Measurements from ENCODE around the gene CBLB.

Gene CBLB

GRCh38 chr3:105868742-105869530 lies at the start of gene CBLB:
CBLB (minus strand) TSS chr3:105869012; CDS start chr3:105867577, 1,435 bp downstream.
- DNase-seq (ENCODE audit: low spot score), result peak; percentile 94

DNA sequence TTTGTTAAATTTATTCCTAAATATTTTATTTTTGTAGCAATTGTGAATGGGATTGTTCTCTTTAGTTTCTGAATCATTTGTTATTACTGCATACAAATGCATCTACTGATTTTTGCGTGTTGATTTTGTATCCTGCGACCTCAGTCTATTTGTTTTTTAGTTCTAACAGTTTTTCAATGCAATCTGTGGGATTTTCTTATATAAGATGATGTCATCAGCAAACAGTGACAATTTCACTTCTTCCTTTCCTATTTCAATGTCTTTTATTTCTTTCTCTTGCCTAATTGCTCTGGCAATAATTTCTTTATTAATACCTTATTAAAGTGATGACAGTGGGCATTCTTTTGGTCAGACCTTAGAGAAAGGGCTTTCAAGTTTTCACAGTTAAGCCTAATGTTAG lies 48.0 kb upstream of the CBLB start:
- no peak for DNase-seq (ENCODE audit: low spot score)

DNA sequence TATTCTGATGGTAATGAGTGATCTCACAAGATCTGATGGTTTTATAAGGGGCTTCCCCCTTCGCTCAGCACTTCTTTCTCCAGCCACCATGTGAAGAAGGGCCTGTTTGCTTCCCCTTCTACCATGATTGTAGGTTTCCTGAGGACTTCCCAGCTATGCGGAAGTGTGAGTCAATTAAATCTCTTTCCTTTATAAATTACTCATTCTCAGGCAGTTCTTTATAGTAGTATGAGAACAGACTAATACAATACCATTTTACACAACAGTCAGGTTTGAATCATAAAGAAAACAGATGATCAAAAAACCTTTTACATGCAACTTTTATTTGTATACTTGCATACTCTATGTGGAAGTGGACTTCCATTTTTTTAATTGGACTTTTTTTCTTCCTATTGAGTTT lies 46.7 kb upstream of the CBLB start:
- no peak for DNase-seq (ENCODE audit: low spot score)

DNA sequence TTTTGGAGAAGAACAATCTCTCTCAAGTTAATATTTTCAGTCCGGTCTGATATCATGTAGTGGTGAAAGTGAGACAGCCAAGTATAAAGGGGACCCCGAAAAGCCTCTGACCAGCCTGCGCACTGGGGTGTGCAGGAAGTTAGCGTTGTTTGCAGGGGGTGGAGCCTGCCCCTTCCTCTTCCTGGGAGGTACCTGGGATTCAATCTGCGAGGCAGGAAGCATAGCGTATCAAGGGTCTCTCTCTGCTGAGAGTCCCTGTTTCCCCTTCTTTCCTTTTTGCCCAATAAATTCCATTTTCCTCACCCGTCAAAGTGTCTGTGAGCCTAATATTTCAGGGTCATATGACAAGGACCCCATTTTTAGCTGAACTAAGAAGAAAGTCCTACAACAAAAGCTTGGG lies 44.8 kb upstream of the CBLB start:
- no peak for DNase-seq (ENCODE audit: low spot score)

DNA sequence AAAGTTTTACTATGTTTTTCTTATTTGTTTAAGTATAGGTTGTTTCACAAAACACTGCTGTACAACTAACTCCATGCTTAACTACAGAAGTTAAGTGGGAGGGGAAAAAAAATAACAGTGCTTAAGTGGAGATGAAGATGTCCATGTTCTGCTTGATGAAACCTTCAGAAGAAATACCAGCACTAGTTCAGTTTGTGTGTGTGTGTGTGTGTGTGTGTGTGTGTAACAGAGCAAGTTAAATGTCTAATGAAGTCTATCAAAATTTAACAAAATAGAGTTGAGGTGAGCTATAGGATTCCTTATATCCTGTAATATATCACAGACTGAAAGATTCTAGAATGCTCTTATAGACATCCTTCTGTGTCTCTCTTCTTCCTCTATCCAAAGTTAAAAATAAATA lies 44.1 kb upstream of the CBLB start:
- no peak for DNase-seq (ENCODE audit: low spot score)

DNA sequence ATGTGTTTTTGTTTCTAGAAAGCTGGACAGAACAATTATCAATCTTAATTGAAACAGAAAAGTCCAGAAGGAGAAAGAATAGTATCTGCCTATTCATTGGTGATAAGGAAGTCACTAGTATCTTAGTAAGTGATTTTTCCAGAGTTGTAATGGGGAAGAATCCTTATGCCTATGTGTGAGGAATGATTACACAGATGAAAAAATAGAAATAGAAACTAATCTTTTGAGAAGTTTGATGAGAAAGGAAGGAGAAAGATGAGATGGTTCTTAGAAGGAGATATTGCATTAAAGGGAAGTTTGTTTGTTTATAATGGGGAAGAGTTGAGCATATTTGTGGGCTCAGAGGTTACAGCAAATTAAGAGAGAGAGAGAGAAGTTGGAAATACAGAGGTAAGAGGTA lies 42.7 kb upstream of the CBLB start:
- no peak for DNase-seq (ENCODE audit: low spot score)

GRCh38 chr3:105907777-105908176 lies 39.0 kb upstream of the CBLB start:
- DNase-seq (ENCODE audit: low spot score), result no peak

GRCh38 chr3:105906836-105907235 lies 38.0 kb upstream of the CBLB start:
- DNase-seq (ENCODE audit: low spot score), result peak; percentile 99

DNA sequence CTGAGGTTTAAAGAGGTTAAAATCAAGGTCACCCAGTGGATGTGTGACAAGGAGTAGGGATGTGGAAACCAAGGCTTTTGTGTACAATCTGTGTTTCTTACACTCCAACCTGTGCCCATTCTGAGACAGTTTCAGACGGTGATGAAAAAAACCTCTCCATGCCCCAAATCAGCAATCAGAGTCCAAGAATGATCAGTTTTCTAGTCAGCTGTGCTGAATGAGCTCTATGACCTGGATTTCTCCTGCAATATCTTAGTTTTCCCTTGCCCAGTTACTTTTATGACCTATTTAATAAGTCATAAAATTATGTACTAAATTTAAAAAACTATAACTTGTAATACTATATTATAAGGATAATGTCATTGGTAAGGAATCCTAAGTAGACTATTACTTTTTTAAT lies 37.5 kb upstream of the CBLB start:
- DNase-seq (ENCODE audit: low spot score), result no peak

DNA sequence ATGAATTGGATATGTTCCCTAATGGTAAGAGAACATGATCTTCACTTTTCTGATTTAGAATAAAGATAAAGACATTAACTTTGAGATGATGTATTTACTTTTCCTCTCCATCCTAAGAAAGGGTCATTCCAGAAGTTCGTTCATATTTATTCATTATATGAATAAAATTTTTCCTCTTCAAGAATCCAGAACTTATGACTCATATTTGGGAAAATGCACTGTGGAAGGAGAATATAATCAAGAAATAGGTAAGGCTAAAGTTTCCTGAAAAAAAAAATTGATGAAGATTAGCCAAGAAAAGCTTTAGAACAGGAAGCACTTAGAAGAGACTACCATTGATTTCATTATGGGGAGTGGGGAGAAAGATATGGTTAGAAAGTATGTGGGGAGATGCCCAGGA lies 36.5 kb upstream of the CBLB start:
- DNase-seq (ENCODE audit: low spot score), result no peak

DNA sequence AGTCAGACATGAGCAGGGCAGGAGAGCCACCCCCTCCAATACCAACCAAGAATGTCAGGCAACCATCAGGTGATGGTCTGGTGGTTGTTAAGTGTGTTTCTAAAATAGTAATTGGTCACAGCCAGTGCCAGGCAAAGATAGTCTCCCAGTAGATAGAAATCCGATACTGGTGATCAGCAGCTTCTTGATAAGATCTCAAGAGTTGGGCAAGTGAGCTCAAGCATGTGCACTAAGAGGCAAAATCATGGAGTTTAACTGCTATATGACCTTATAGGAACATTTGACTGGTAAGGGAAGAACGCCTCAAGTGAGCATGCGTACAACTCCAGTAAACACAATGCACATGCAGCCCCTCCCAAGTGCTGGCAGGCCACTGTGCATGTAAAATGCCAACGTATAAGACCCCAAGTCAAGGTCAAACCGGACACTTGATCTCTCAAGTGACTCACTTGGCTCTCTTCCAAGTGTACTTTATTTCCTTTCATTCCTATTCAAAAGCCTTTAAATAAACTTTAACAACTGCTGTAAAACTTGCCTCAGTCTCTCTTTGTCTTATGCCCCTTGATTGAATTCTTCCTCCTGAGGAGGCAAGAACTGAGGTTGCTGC lies 36.0 kb upstream of the CBLB start:
- peak; percentile 55 for DNase-seq (ENCODE audit: low spot score)

GRCh38 chr3:105904251-105904650 lies 35.4 kb upstream of the CBLB start:
- DNase-seq (ENCODE audit: low spot score), result no peak

DNA sequence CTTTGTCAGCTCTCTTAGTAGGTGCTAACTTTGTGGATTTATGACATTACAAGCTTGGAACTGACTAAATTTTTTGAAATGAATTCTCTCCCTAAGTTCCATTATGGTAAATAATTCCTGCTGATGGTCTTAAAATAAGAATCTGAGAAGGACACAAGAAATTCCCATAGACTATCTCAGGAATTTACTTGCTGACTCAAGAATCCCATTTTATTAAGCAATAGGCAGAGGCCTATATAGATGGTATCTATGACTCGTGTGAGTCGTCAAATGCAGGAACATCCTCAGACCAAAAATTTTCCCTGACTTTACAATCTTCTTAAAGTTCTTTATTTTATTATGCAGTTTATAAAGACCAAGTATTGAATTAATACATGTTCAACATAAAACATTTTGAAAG lies 30.7 kb upstream of the CBLB start:
- DNase-seq (ENCODE audit: low spot score), result no peak

GRCh38 chr3:105891101-105891500 lies 22.3 kb upstream of the CBLB start:
- no peak for DNase-seq (ENCODE audit: low spot score)

DNA sequence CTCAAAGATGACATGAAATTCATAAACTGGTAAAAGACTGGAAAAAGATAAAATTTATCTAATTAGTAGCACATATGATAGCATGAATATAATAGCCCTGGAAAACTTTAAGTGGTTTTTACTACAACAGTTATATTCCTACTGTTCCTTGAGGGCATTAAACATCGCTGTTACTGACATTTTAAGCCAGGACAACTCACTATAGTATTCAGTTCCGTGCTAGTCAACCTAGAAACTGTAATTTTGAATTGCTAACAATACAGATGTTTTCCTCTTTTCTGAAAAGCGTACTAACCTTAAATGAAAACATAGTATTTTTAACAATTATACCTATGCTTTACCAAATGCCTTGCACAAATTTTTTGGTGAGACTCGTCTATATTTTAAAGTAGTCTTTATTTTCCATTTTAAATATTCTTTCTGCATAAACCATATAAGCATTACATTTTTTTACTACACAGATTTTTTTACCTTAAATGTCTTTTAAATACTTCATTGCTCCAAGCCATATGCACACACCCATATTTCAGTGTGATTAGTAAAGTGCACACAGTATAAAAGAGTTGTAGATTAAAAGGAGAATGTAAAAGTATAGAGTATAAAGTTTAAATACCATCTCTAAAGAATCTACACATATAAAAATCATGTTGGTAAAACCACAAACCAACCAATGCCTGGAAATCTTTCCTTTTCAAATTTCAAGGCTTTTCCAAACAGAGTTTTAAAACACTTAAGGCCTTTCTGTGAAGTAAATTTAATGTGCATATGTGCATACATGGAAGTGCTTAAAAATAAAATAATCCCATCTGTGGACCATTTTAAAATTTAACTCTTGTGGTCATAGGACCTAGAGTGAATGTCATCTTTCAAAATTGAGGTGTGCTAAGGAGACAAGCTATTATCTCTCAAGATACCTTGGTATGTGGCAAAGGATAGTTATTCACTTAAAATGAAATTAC lies 20.1 kb upstream of the CBLB start:
- DNase-seq (ENCODE audit: low spot score), result no peak

GRCh38 chr3:105885256-105885655 lies 16.4 kb upstream of the CBLB start:
- DNase-seq (ENCODE audit: low spot score), result peak; percentile 48

DNA sequence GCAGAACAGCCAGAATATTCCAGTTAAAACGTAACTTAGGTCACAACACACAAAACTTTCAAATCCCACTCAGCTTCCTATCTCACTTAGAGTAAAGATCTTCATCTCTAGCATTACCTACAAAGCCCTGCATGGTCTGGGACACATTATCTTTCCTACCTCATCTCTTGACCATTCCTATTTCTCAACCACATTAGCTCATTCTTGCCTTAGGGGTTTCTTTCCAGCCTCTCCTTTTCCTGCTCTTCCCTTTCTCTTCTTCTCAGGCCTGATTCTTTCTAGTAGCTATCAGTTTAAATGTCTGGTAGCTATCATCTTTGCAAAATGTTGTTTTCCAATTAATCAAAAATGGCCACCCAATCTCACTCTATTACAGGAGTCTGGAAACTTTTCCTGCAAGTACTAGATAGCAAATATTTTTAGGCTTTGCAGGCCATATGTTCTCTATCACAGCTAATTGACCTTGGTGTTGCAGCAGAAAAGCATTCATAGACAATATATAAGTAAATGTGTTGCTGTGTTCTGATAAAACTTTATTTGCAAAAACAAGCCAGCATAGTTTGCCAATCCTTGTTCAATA lies 15.1 kb upstream of the CBLB start:
- no peak for DNase-seq (ENCODE audit: low spot score)

DNA sequence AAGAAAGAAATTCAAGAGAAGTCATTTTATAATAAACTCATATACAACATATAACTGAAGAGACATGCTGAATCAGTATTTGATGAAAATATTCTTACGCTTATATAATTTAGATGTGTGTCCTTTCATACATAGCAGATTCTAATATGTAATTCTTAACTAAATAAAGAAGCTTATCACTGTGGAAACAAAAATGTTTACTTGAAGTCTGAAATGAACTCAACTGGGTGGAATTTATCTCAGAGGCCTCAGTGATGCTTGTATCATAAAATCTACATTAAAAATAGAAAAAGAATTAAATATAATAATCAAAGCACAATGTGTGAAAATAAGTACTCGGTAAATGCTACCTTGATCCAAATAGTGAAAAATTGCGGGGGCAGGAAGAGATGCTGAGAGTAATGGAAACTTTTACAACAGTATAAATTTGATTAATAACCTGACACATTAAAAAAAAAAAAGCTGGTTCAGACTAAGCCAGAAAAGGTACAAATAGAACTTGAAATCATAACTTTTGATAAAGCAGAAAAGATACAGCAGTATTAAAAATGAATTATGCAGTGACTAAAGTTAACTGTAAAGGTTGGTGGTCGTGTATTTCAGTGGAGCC lies 12.0 kb upstream of the CBLB start:
- DNase-seq (ENCODE audit: low spot score), result no peak

DNA sequence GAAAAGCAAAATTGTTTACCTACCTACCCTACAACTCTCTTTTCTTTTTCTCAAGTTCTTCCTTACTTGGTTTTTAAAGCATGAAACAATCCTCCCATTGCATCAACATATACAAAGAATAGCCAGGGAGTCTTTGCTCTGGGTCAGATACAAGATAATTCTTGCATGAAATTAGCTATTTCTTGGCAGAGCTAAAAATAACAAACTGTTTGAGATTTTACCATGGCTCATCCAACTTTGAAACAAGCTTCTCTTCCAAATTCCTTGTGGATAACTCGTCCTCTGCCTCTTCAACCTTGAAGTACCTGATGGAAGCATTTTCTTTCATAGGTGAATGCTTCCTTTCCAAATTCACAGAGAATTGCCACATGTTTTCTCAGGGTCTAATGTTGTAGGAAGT lies 9.2 kb upstream of the CBLB start:
- DNase-seq (ENCODE audit: low spot score), result no peak

DNA sequence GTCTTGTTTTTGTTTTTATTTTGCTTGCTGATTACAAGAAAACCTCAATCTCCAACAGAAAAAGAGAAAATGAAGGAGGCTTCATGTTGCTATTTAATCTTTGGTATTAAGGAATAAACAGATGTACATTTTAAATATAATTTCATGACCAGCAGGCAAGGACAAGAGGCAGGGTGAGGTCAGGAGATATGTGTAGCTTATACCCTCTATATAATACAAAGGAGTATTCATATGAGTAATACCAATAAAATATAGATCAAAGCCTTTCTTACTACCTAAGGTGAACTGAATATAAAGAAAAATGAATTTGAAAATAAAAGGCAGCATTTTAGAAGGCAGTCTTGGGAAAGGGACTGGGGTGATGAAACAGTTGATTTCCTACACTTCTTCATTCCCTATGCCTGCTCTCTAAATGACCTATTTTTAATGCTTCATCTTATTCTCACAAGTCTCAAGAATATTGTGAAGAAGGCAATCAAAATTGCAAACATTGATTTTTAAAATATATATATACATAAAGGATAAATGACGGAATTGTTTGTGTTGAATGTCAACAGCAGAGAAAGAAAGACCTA lies 8.6 kb upstream of the CBLB start:
- no peak for DNase-seq (ENCODE audit: low spot score)

- no peak for DNase-seq (ENCODE audit: low spot score)
Observed at GRCh38 chr3:105876780-105877327, 8.0 kb upstream of the CBLB start.

Measured in kidney capillary endothelial cell (primary cell).